GM06990 (cell line): Measurements from ENCODE around the gene IFITM1.
"Not testable (repeated sequence)": the region's sequence is repeated elsewhere in the genome, so short reads cannot be mapped to it uniquely, and the experiment has no call there.

ENCODE experiments used
- DNase-seq: peaks from one replicate; pipeline ENCODE4 v3.0.0-alpha.2; 2011; ENCODE audit not compliant: insufficient read length; ENCODE audit errors: extremely low read depth
- H3K27me3 ChIP-seq: replicated peaks from 2 replicates; pipeline ENCODE4 v1.6.0; 2011; ENCODE audit warnings: low read length; ENCODE audit not compliant: control insufficient read depth, insufficient read depth
- H3K36me3 ChIP-seq: 2 replicates; pipeline ENCODE4 v1.5.1; 2011; ENCODE audit warnings: low read length; ENCODE audit not compliant: control insufficient read depth, insufficient read depth
- H3K4me3 ChIP-seq: replicated peaks from 2 replicates; pipeline ENCODE4 v1.5.1; 2011; ENCODE audit warnings: low read depth, mild to moderate bottlenecking, control low read depth, low read length
- CTCF ChIP-seq: IDR thresholded peaks from 2 replicates; pipeline ENCODE4 v1.5.1; 2011; ENCODE audit warnings: low read length, control low read depth, mild to moderate bottlenecking, inconsistent platforms; ENCODE audit not compliant: insufficient read depth, poor library complexity, severe bottlenecking

Gene IFITM1

GRCh38 chr11:313787-314553 lies at the start of gene IFITM1:
Gene IFITM1 (plus strand): TSS chr11:314040. CDS start chr11:314171, 131 bp downstream.
- Histone ChIP-seq H3K4me3 (peak within 1 kb of the TSS; percentile 77), H3K36me3 (peaks cover 4% of the 10 kb centered on the region; the same call in 1 of the 2 replicates), H3K27me3 (no peaks in the 10 kb centered on the region)
- TF ChIP-seq CTCF = peak; percentile 17
- DNase-seq = peak; percentile 82

- no peak overlapping the region for H3K4me3 ChIP-seq
- DNase-seq = no peak
- TF ChIP-seq CTCF = no peak
Measured at GRCh38 chr11:266676-267439, 47.0 kb upstream of the IFITM1 start.

GRCh38 chr11:267491-267994 lies 46.3 kb upstream of the IFITM1 start:
- peak overlapping the region; percentile 67 for H3K4me3 ChIP-seq
- H3K27me3 ChIP-seq = no peaks in the 10 kb centered on the region
- DNase-seq = peak; percentile 75
- TF ChIP-seq CTCF = no peak
- H3K36me3 ChIP-seq = no peaks in the 10 kb centered on the region

More at GRCh38 chr11:266676-267439, 47.0 kb upstream of the IFITM1 start:
- Histone ChIP-seq H3K36me3 (no peaks in the 10 kb centered on the region), H3K27me3 (no peaks in the 10 kb centered on the region)

GRCh38 chr11:268716-269145 lies 45.1 kb upstream of the IFITM1 start:
- DNase-seq = peak; percentile 72
- not testable (repeated sequence) for H3K27me3 ChIP-seq, H3K36me3 ChIP-seq
- H3K4me3 ChIP-seq = peak overlapping the region; percentile 67

- DNase-seq = peak; percentile 84
- no peak for TF ChIP-seq CTCF
- Histone ChIP-seq H3K27me3 (no peaks in the 10 kb centered on the region), H3K4me3 (peak overlapping the region; percentile 67), H3K36me3 (no peaks in the 10 kb centered on the region)
Measured at GRCh38 chr11:269146-269890, 44.5 kb upstream of the IFITM1 start.
